Lower leg skin (tissue), 4 donors: Measurements from ENCODE around the gene VPS8. TPM values are rescaled to one million over a fixed set of nuclear protein-coding genes. Genes with fewer than 3 reads are reported as not detected.

Experiments used
- DNase-seq, 2 donors: peaks; one replicate each; pipeline ENCODE4 v3.0.0-alpha.2; 2019; ENCODE audit warnings: low spot score in 2 of 2
- H3K4me3 ChIP-seq: fragments of 200-600 bp; sonication (generic); 2 replicates; pipeline ENCODE4 v1.5.1; 2017; ENCODE audit warnings: mild to moderate bottlenecking, low read depth; ENCODE audit not compliant: poor library complexity, severe bottlenecking
- CTCF ChIP-seq, 3 donors: fragments of 450-650 bp; IDR thresholded peaks; one replicate each; pipeline ENCODE4 v1.5.1; 2016; ENCODE audit warnings: antibody characterized with exemption in 3 of 3, mild to moderate bottlenecking in 3 of 3, moderate library complexity in 2 of 3
- POLR2A ChIP-seq, 2 donors: fragments of 450-650 bp; IDR thresholded peaks; one replicate each; pipeline ENCODE4 v1.6.1; 2016 to 2017; ENCODE audit warnings: antibody characterized with exemption in 2 of 2, mild to moderate bottlenecking in 1 of 2, moderate library complexity in 1 of 2
- WGBS, 2 donors: methylation state at CpG; one replicate each; pipeline ENCODE4 v1.1.5; 2018; 5-methylcytosine and 5-hydroxymethylcytosine counted together
- intact Hi-C: fragments of 100-400 bp; cut with DNase I; formaldehyde crosslinking; loops from one replicate; pipeline ENCODE4 v1.15.0; 2023; ENCODE audit warnings: low total_unique reads
- total RNA-seq, 4 donors: library from RNA; depleted of rRNA; stranded (reverse); fragments of >200 nt; gene quantifications; one replicate each; pipeline ENCODE4 v1.1.0, GENCODE V29; 2016

Gene VPS8
- total RNA-seq, 4 donors from 2014 or later: 31.4 to 67.7 (median 55.1) TPM

- WGBS, 2 donors: 87 to 91% methylated on average over 14 of the region's 14 CpGs
- no peak overlapping the region for H3K4me3 ChIP-seq
- TF ChIP-seq CTCF (IDR thresholded peaks at IDR 0.05) (no peak), POLR2A (IDR thresholded peaks at IDR 0.05) (no peak)
- intact Hi-C loops: no loop called here
- DNase-seq: no peak
Observed at GRCh38 chr3:184907681-184908649, 96.0 kb downstream of the VPS8 start.

GRCh38 chr3:184908859-184909258 is 96.9 kb downstream of the VPS8 start:
- 82 to 86% methylated on average over 4 of the region's 4 CpGs for WGBS, 2 donors
- no peak for TF ChIP-seq POLR2A (IDR thresholded peaks at IDR 0.05)
- TF ChIP-seq CTCF (IDR thresholded peaks at IDR 0.05): no peak

GRCh38 chr3:184910664-184911063 is 98.7 kb downstream of the VPS8 start:
- intact Hi-C loops: no loop called here
- H3K4me3 ChIP-seq: no peak overlapping the region
- TF ChIP-seq POLR2A (IDR thresholded peaks at IDR 0.05) (no peak), CTCF (IDR thresholded peaks at IDR 0.05) (no peak)
- no peak for DNase-seq
- 86% methylated on average over 6 of the region's 6 CpGs for WGBS, 2 donors

More at GRCh38 chr3:184908859-184909258, 96.9 kb downstream of the VPS8 start:
- H3K4me3 ChIP-seq: no peak overlapping the region
- no peak for DNase-seq
- intact Hi-C loops: no loop called here

GRCh38 chr3:184911570-184911969 is 99.6 kb downstream of the VPS8 start:
- 86 to 87% methylated on average over 4 of the region's 4 CpGs for WGBS, 2 donors
- TF ChIP-seq POLR2A (IDR thresholded peaks at IDR 0.05) (no peak), CTCF (IDR thresholded peaks at IDR 0.05) (no peak)
- no peak for DNase-seq
- H3K4me3 ChIP-seq: no peak overlapping the region
- intact Hi-C loops: no loop called here

- H3K4me3 ChIP-seq: no peak overlapping the region
- WGBS, 2 donors: 89 to 90% methylated on average over 7 of the region's 7 CpGs
- DNase-seq: no peak
- no peak for TF ChIP-seq CTCF (IDR thresholded peaks at IDR 0.05)
- no peak for TF ChIP-seq POLR2A (IDR thresholded peaks at IDR 0.05)
- intact Hi-C loops: no loop called here
Observed at GRCh38 chr3:184912163-184912562, 100.2 kb downstream of the VPS8 start.
